GM10248 (cell line): Measurements from ENCODE around the gene ADORA1.

ENCODE experiments used
- CTCF ChIA-PET: fragments of 300-600 bp; sonication (Branson Sonifier 250); formaldehyde crosslinking; extraction: SDS; loops from one replicate; lab custom pipeline; 2021; ENCODE audit warnings: antibody characterized with exemption; lab: Yijun Ruan, JAX
- POLR2A ChIA-PET: fragments of 350-650 bp; sonication (Branson Sonifier 250); formaldehyde crosslinking; extraction: SDS; loops from one replicate; lab custom pipeline; 2020; ENCODE audit warnings: antibody characterized with exemption; lab: Yijun Ruan, JAX
- DNase-seq: peaks from one replicate; pipeline ENCODE4 v3.0.0; 2012; ENCODE audit errors: extremely low spot score
- TF ChIP-seq, protein P1 (sequence below): IDR thresholded peaks from 2 replicates; pipeline ENCODE4 v1.5.1; 2012; ENCODE audit warnings: mild to moderate bottlenecking, low read depth; ENCODE audit errors: extremely low read depth, missing control alignments, control extremely low read depth

ADORA1 gene

DNA sequence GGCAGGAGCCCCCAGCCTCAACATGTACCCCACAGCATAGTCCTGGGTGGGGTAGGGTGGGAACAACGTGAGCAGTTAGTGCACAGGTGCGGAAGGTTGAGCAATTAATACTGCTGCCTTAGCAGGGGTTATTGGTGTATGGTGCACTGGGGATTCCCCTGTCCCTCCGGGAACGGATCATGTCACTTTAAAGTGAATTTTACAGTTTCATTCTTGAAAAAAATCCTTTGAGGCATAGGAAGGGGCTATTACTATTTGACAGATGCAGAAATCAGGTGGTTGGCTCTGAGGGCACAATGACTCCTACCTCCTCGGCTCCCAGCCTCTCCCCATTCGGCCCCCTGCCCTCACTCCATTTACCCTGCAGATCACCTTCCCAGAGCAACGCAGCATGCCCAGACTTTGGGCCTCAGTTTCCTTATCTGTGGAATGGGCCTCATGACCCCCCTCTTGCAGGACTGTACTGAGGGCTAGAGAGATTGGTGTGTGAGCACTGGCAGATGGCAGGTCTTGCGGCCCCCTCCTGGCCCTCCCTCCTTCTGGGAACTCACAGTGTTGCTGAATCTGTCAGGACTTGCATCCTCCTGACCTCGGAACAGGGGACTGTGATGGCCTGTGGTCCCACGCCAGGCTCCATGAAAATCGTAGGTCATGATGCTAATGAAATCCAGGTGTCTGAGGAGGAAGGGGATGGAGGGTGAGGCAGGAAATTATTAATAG, 53.2 kb downstream of the ADORA1 start:
- no peak for DNase-seq
- TF ChIP-seq, protein P1, sequence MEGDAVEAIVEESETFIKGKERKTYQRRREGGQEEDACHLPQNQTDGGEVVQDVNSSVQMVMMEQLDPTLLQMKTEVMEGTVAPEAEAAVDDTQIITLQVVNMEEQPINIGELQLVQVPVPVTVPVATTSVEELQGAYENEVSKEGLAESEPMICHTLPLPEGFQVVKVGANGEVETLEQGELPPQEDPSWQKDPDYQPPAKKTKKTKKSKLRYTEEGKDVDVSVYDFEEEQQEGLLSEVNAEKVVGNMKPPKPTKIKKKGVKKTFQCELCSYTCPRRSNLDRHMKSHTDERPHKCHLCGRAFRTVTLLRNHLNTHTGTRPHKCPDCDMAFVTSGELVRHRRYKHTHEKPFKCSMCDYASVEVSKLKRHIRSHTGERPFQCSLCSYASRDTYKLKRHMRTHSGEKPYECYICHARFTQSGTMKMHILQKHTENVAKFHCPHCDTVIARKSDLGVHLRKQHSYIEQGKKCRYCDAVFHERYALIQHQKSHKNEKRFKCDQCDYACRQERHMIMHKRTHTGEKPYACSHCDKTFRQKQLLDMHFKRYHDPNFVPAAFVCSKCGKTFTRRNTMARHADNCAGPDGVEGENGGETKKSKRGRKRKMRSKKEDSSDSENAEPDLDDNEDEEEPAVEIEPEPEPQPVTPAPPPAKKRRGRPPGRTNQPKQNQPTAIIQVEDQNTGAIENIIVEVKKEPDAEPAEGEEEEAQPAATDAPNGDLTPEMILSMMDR, result no peak
- POLR2A ChIA-PET, result no interaction called here
- CTCF ChIA-PET, result interaction anchor here (1.7 kb wide), 1 partner anchor 9 kb away, joined by 6 read pairs; no protein-coding TSS in a partner anchor

DNA sequence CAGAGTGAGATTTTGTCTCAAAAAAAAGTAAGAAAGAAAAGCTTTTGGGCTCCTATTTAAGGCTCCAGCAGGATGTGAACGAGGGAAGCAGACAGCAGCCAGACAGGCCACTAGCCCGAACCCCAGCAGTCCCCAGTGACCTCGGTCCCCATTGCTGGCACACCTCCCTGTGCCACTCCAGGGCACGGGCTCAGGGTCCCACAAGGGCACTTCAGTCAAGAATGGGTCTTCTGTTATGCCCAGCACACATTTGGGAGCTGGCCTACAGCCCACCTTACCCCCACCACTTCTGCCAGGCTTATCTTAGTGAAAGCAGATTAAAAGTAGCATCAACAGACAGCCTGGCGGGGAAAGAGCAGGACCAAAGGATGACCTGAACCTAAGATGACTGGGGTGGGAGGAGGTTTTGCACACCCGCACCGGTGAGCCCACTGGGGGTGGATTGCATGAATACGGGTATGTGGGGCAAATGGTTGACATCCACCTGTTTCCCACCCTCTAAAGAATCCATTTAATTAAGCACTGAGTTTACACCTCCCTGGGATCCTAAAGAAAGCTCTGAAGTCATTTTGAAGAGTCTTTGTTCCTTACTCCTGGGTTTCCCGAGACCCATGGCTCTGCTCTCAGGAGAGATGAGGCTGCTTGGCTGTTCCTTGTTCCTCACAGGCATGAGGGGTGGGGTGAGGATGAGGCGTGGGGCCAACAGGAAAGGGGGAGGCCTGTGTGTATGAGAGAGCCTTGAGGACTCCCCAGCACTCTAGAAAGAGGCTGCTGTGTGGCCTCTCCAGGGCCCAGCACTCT, 54.3 kb downstream of the ADORA1 start:
- ChIA-PET CTCF (interaction anchor here (0.5 to 5.0 kb wide), 6 partner anchors 9 to 233 kb away, joined by 3 to 35 read pairs (median 3); no protein-coding TSS in a partner anchor), POLR2A (no interaction called here)
- DNase-seq, result no peak
- TF ChIP-seq, protein P1, result no peak

DNA sequence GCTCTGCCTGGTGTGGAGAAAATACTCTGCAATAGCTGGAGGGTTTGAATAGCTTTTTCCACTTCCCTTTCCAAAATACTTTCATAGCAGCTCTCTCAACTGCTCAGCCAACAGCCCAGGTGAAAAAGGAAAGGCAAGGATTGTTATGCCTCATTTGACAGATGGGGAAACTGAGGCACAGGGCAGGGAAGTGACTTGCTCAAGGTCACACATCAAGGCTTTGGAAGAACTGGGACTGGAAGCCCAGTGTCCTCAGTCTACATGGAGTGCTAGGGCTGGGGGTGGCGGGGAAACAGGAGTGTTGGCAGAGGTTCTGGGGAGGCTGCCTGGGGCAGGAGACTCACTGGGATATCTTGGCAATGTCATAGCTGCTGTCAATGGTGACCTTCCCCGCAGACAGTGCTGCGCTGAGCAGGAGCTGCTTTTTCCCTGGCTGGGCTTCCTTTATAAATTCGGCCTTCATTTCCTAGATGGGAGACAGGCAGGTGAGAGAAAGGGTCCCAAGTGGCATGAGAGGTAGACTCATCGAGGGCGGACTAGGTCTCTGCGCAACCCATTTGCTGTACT, 54.9 kb downstream of the ADORA1 start:
- ChIA-PET CTCF (interaction anchor here (0.5 to 5.0 kb wide), 5 partner anchors 10 to 234 kb away, joined by 3 to 35 read pairs (median 3); no protein-coding TSS in a partner anchor), POLR2A (no interaction called here)
- TF ChIP-seq, protein P1, result no peak
- no peak for DNase-seq

DNA sequence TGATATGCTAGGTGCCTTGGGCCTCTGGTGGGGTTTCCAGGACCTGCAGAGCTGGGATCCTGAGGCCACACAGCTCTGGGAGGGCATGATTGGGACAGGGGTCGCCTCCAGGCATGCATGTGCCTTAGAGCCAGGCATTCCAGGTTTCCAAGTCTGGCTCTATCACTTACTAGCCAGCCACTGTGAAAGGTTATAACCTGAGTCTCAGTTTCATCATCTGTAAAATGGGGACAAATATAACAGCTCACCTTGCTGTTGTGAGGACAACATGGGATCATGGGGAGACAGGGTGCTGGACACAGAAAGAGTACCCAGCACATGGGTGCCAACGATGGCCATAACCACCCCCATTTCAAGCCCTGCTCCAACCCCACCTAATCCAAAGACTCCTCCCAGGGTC, 56.3 kb downstream of the ADORA1 start:
- no peak for DNase-seq
- TF ChIP-seq, protein P1, result no peak
- POLR2A ChIA-PET, result no interaction called here
- CTCF ChIA-PET, result interaction anchor here (5.0 kb wide), 1 partner anchor 11 kb away, joined by 35 read pairs; no protein-coding TSS in a partner anchor

DNA sequence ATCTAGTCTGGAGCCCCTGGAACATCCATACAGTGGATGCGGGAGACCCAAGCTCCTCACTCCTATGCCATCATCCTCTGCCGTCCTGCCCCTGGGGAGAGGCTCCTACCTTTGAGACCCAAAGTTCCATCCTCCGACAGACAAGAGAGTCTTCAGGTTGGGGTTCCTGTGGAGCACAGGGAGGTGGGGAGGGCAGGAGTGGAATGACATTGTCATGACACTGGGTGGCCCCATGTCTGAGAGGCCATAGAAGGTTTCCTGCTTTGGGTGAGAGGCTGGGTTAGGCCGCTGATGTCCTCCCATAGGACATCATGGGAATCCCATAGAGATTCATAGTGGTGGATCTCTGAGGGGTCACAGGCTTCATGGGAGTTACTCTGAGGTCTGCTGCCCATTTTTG, 56.9 kb downstream of the ADORA1 start:
- POLR2A ChIA-PET, result no interaction called here
- DNase-seq, result no peak
- CTCF ChIA-PET, result interaction anchor here (5.0 kb wide), 1 partner anchor 12 kb away, joined by 35 read pairs; no protein-coding TSS in a partner anchor
- TF ChIP-seq, protein P1, result no peak

GRCh38 chr1:203185061-203185461, 57.5 kb downstream of the ADORA1 start:
- CTCF ChIA-PET, result interaction anchor here (0.9 to 5.0 kb wide), 3 partner anchors 12 to 146 kb away, joined by 3 to 35 read pairs (median 3); no protein-coding TSS in a partner anchor
- POLR2A ChIA-PET, result no interaction called here
- TF ChIP-seq, protein P1, result no peak
- DNase-seq, result no peak
